Common myeloid progenitor, CD34-positive (primary cell): ENCODE measurements around the gene SLC6A7.

Experiments
- CTCF ChIA-PET: fragments of 350-600 bp; sonication (Branson Sonifier 250); formaldehyde crosslinking; loops from one replicate; lab custom pipeline; 2021; ENCODE audit warnings: antibody characterized with exemption; lab: Charles Lee
- POLR2A ChIA-PET: fragments of 350-600 bp; sonication (Branson Sonifier 250); formaldehyde crosslinking; loops from one replicate; lab custom pipeline; 2021; ENCODE audit warnings: antibody characterized with exemption; lab: Charles Lee
- DNase-seq, 3 donors: peaks; one replicate each; pipeline versions ENCODE4 v3.0.0 to v3.0.0-alpha.2; 2013
- H3K27ac ChIP-seq, 2 experiments: 1 replicate in 1 of 2; 2 replicates in 1 of 2; pipeline ENCODE4 v1.7.0; 2013; ENCODE audit warnings: inconsistent platforms in 2 of 2, low read length in 2 of 2, mild to moderate bottlenecking in 2 of 2, low read depth in 1 of 2, moderate library complexity in 1 of 2; ENCODE audit not compliant: severe bottlenecking in 2 of 2, insufficient read depth in 1 of 2, poor library complexity in 1 of 2
- H3K27me3 ChIP-seq, 5 experiments: replicated peaks in 2 of 5; 1 replicate in 3 of 5; 2 replicates in 2 of 5; pipeline versions ENCODE4 v1.6.1 to v1.7.0; 2013; ENCODE audit warnings: low read length in 4 of 5, mild to moderate bottlenecking in 2 of 5, moderate library complexity in 2 of 5, inconsistent platforms in 1 of 5; ENCODE audit not compliant: insufficient read depth in 5 of 5, control insufficient read depth in 4 of 5
- H3K36me3 ChIP-seq, 4 experiments: 1 replicate in 2 of 4; 2 replicates in 2 of 4; pipeline versions ENCODE4 v1.6.1 to v1.7.0; 2013; ENCODE audit warnings: low read length in 3 of 4, control low read depth in 1 of 4, mild to moderate bottlenecking in 1 of 4; ENCODE audit not compliant: control insufficient read depth in 4 of 4, insufficient read depth in 4 of 4
- H3K4me1 ChIP-seq, 4 experiments: 1 replicate in 3 of 4; 2 replicates in 1 of 4; pipeline versions ENCODE4 v1.6.1 to v1.7.1; 2013; ENCODE audit warnings: low read length in 3 of 4, mild to moderate bottlenecking in 3 of 4, control low read depth in 1 of 4, inconsistent platforms in 1 of 4, moderate library complexity in 1 of 4; ENCODE audit not compliant: control insufficient read depth in 4 of 4, insufficient read depth in 4 of 4; ENCODE audit errors: control extremely low read depth in 1 of 4
- H3K4me3 ChIP-seq, 7 experiments: 1 replicate in 4 of 7; 2 replicates in 3 of 7; pipeline versions ENCODE4 v1.5.1 to v1.7.0; 2013; ENCODE audit warnings: mild to moderate bottlenecking in 7 of 7, low read length in 6 of 7, moderate library complexity in 6 of 7, inconsistent platforms in 2 of 7, low read depth in 2 of 7, control low read depth in 1 of 7; ENCODE audit not compliant: insufficient read depth in 4 of 7, control insufficient read depth in 1 of 7; ENCODE audit errors: extremely low read depth in 1 of 7
- H3K9me3 ChIP-seq, 5 experiments: 1 replicate in 4 of 5; 2 replicates in 1 of 5; pipeline versions ENCODE4 v1.6.1 to v1.7.1; 2013; ENCODE audit warnings: low read length in 4 of 5, mild to moderate bottlenecking in 2 of 5, inconsistent platforms in 1 of 5, low read depth in 1 of 5, moderate library complexity in 1 of 5; ENCODE audit not compliant: control insufficient read depth in 4 of 5, insufficient read depth in 2 of 5; ENCODE audit errors: control extremely low read depth in 1 of 5
- WGBS: methylation state at CpG from one replicate; pipeline ENCODE4 v1.1.5; 2013; ENCODE audit not compliant: insufficient coverage; 5-methylcytosine and 5-hydroxymethylcytosine counted together

The SLC6A7 gene

DNA sequence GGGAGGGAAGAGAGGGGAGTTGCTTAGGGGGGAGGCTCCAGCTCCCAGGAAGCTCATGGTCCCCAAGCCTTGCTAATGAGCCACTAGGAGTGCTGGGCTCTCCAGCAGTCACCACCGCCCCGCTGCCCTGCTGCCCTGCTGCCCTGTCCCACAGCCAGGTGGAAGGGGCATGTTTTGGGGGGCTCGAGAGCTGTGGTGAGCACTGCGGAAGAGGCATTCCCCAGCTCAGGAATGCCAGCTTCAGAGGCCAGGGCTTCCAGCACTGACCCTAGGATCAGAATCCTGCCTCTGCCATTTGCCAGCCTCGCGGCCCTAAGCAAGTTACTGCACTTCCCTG, 16.9 kb downstream of the SLC6A7 start:
- H3K4me3 ChIP-seq: no peak overlapping the region
- WGBS: 96% methylated on average over 4 of the region's 6 CpGs
- DNase-seq: no peak
- no peak overlapping the region for H3K27ac ChIP-seq
- no peaks in the 10 kb centered on the region for H3K36me3 ChIP-seq
- CTCF ChIA-PET: interaction anchor here (0.9 to 3.6 kb wide), 11 partner anchors 8 to 144 kb away, joined by 3 to 11 read pairs (median 4); partner anchors contain the start of gene PDGFRB
- no peaks in the 10 kb centered on the region for H3K9me3 ChIP-seq
- peaks cover 5 to 27% (median 26%) of the 10 kb centered on the region in 4 experiments for H3K4me1 ChIP-seq
- POLR2A ChIA-PET: no interaction called here
- H3K27me3 ChIP-seq: peaks cover 0 to 19% (median 5%) of the 10 kb centered on the region in 5 experiments

- Histone ChIP-seq H3K36me3 (no peaks in the 10 kb centered on the region), H3K9me3 (no peaks in the 10 kb centered on the region), H3K4me1 (peaks cover 5 to 27% (median 26%) of the 10 kb centered on the region in 4 experiments), H3K27me3 (peaks cover 0 to 13% (median 5%) of the 10 kb centered on the region in 5 experiments), H3K4me3 (peak overlapping the region in 3 of 7 experiments; percentile 43 to 58 (median 48)), H3K27ac (no peak overlapping the region)
- ChIA-PET CTCF (interaction anchor here (0.8 to 2.6 kb wide), 14 partner anchors 7 to 159 kb away, joined by 3 to 10 read pairs (median 4); no protein-coding TSS in a partner anchor), POLR2A (no interaction called here)
- WGBS: 65% methylated on average over 19 of the region's 19 CpGs
- no peak for DNase-seq
Observed at GRCh38 chr5:150208187-150209098, 18.6 kb downstream of the SLC6A7 start.

DNA sequence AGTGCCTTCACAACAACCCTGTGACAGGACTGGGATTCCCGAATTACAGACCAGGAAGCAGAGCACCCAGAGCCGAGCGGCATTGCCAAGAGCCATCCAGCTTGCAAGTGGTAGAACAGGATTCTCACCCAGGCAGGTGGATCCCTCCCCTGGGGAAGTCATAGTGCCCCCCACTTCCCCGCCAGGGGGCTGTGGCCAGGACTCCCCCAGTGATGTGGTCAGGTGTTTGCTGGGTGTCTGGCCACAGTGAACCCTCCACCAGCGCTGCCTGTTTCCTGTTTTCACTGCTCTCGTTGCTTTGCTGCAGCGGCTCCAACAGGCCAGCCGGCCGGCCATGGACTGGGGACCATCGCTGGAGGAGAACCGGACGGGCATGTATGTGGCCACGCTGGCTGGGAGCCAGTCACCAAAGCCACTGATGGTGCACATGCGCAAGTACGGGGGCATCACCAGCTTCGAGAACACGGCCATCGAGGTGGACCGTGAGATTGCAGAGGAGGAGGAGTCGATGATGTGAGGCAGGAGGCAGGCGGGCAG, 19.3 kb downstream of the SLC6A7 start:
- Histone ChIP-seq H3K27ac (no peak overlapping the region), H3K9me3 (no peaks in the 10 kb centered on the region), H3K27me3 (peaks cover 0 to 16% (median 5%) of the 10 kb centered on the region in 5 experiments), H3K36me3 (no peaks in the 10 kb centered on the region), H3K4me3 (peak overlapping the region in 3 of 7 experiments; percentile 43 to 58 (median 48)), H3K4me1 (peaks cover 5 to 27% (median 26%) of the 10 kb centered on the region in 4 experiments)
- ChIA-PET CTCF (interaction anchor here (0.8 to 2.0 kb wide), 9 partner anchors 9 to 160 kb away, joined by 3 to 8 read pairs (median 3); no protein-coding TSS in a partner anchor), POLR2A (no interaction called here)
- WGBS: 4% methylated on average over 21 of the region's 21 CpGs
- DNase-seq: peak; percentile 25 to 90 (median 89)

DNA sequence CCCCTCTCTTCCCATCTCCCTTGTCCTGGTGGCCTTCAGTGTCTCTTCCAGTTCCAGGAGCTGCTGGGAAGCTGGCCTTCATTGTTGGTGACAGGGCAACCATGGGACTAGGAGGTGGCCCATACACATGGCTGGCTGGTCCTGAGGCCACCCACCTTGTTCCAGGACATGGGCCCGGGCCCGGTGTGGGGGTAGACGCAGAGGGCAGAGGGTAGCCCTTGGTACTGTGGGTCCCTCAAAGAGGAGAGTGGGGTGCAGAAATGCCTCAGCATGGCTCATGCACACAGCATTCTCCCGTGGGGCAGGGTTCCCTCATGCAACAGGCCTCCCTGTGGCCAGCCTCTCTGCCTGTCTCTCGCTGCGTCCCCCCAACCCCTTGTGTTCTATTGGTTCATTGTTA, 20.8 kb downstream of the SLC6A7 start:
- CTCF ChIA-PET: interaction anchor here (0.9 to 1.4 kb wide), 4 partner anchors 14 to 185 kb away, joined by 3 to 4 read pairs (median 3); no protein-coding TSS in a partner anchor
- H3K27me3 ChIP-seq: peaks cover 0 to 24% (median 4%) of the 10 kb centered on the region in 5 experiments
- DNase-seq: no peak
- no peak overlapping the region for H3K4me3 ChIP-seq
- no peak overlapping the region for H3K27ac ChIP-seq
- H3K4me1 ChIP-seq: peaks cover 5 to 27% (median 26%) of the 10 kb centered on the region in 4 experiments
- no peaks in the 10 kb centered on the region for H3K9me3 ChIP-seq
- H3K36me3 ChIP-seq: no peaks in the 10 kb centered on the region
- POLR2A ChIA-PET: no interaction called here
- 100% methylated on average over 4 of the region's 6 CpGs for WGBS

DNA sequence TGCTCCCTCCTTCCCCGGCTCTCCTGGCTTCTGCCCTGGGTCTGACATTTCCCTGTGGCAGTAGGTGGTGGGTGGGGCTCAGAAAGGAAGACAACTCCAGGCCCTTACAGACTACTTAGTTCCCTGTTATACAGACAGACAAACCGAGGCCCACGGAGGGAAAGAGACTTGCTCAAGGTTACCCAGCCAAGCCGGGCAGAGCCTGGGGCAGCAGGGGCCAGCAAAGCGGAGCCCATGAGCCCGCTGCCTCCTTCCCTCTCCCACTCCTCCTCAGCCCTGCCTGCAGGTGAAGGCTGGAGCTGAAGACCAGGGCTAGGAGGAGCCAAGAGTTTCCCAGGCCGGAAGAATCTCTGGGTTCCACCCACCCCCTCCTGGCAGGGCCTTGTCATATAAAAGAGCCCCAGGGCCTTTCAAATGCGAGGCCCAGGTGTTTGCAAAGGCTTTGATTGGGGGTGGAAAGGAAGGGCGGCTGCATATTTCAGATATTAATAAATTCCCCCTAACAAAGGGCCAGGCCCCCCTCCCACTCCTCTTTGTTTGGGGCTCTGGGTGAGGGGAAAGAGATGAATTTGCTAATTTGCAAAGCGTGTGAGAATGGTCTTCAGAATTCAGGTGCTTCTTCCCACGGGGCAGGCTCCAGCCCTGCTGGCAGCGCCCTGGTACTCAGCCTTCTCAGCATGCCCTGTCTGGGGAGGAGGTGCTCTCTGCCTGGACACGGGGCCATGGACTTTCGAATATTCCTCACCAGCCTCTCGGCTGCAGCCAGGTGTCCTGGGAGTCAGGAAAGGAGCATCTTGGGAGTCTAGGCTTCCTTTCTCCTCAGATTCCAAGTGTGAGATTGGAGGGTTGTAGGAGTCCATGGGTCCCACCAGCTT, 21.5 kb downstream of the SLC6A7 start:
- H3K4me1 ChIP-seq: peaks cover 5 to 24% (median 21%) of the 10 kb centered on the region in 4 experiments
- POLR2A ChIA-PET: no interaction called here
- no peaks in the 10 kb centered on the region for H3K36me3 ChIP-seq
- no peak for DNase-seq
- H3K4me3 ChIP-seq: no peak overlapping the region
- H3K9me3 ChIP-seq: no peaks in the 10 kb centered on the region
- peaks cover 0 to 25% (median 4%) of the 10 kb centered on the region in 5 experiments for H3K27me3 ChIP-seq
- WGBS: 94% methylated on average over 6 of the region's 15 CpGs
- CTCF ChIA-PET: interaction anchor here (1.4 kb wide), 1 partner anchor 50 kb away, joined by 4 read pairs; no protein-coding TSS in a partner anchor
- H3K27ac ChIP-seq: no peak overlapping the region

- peaks cover 2 to 14% (median 12%) of the 10 kb centered on the region in 4 experiments for H3K4me1 ChIP-seq
- H3K4me3 ChIP-seq: no peak overlapping the region
- no peaks in the 10 kb centered on the region for H3K9me3 ChIP-seq
- ChIA-PET CTCF (interaction anchor here (0.6 to 8.7 kb wide), 5 partner anchors 12 to 85 kb away, joined by 3 to 104 read pairs (median 6); no protein-coding TSS in a partner anchor), POLR2A (no interaction called here)
- H3K27ac ChIP-seq: no peak overlapping the region
- no peaks in the 10 kb centered on the region for H3K36me3 ChIP-seq
- WGBS: 93% methylated on average over 6 of the region's 6 CpGs
- DNase-seq: no peak
- peaks cover 0 to 31% (median 8%) of the 10 kb centered on the region in 5 experiments for H3K27me3 ChIP-seq
Observed at GRCh38 chr5:150213530-150213929, 23.7 kb downstream of the SLC6A7 start.
